SKM-1 (cell line): ENCODE results near the gene PALM2AKAP2.

Experiments
- DNase-seq: peaks from one replicate; lab custom pipeline; 2025; ENCODE audit not compliant: unreplicated experiment; lab: John Stamatoyannopoulos, UW

Gene PALM2AKAP2

DNA sequence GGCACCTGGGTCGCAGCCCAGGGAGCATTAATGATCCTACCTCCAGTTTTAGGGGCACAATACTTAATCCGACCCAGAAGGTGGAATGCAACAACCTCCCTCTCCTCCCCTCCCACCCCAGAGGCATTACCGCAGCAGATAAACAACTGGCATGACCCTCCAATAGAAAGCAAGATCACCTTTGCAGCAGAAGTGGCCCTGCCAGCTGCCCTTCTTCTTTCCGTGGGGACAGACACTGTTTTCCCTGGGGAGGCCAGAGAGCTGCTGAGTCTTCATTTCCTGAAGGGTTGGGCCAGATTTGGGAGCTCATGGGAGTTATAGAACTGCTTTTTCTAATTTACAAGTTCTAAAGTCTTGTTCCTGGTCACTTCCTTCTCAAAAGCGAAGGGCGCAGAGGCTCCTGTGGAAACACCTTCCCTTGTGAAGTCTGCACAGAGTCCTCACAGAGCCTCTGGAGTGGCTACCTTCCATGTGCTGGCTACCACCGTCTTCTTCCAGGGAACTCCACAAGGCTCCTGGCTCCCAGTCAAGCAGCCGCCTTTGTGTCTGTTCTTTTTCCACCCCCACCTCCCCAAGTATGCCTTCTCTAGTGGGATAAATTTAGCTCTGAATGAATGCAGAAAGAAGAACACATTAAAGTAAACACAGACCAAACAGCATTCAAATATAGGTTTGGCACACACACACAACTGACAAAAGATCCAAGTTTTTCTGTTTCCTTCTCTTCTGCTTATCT lies 8.0 kb upstream of the PALM2AKAP2 start:
- DNase-seq, result no peak

DNA sequence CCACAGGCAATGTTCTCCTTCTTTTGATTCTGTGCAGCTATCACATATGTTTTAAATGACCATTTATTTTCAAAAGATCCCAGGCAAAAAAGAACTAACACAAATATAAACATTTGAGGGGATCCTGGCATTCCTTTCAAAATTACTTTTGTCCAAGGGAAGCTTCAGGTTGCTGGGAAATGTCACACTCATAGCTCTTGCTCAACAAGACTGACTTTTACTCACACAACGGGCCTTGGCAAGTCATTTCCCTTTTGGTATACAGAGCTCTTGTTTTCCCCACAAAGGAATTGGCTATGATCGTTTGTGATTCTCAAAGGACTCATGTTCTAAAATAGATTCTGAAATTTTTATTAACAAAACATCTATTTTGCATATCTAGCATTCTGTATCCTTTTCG lies 4.5 kb upstream of the PALM2AKAP2 start:
- DNase-seq, result no peak

DNA sequence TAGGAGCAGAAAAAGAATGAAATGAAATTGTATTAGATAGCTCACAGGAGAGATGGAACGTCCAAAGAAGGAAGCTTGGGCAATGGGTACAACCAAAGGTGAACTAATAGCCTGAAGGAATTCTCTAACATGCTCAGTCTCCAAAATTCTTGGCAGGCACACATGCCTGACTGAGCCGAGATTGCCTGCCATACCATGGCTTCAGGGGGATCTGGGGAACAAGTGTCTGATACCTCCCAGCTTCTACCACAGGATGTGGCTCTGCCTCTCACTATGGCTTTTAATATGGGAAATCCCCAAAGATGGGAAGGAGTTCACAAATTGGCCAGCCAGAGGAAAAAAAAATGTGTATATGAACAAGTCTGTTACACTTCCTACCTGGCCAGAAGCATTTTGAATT lies 3.6 kb upstream of the PALM2AKAP2 start:
- DNase-seq, result no peak

DNA sequence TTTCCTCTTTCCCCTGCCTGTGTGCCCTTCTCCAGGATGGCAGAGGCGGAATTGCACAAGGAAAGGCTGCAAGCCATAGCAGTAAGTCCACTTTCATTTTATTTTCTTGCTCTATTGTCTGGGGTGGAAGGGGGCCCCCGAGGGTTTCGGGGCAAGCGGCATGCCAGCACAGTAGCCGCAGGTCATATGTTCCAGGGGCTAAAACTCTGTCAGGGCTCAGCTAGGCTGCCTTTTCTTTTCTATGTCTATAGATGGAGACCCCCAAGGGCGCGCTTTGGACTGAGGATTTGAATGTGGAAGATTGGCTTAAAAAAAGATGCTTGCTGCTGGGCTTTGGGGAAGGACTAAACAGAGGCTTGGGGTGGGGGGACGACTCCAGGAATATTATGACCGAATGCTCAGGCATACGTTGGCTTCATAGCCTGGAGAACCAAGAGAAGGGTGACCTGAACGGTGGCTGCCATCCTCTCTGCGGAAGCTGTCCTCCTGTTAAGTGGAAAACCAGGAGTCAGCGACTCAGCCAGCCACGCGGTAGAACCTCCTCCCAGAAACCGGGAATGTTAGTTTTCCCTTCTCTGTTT lies 545 bp downstream of the PALM2AKAP2 start:
- no peak for DNase-seq

DNA sequence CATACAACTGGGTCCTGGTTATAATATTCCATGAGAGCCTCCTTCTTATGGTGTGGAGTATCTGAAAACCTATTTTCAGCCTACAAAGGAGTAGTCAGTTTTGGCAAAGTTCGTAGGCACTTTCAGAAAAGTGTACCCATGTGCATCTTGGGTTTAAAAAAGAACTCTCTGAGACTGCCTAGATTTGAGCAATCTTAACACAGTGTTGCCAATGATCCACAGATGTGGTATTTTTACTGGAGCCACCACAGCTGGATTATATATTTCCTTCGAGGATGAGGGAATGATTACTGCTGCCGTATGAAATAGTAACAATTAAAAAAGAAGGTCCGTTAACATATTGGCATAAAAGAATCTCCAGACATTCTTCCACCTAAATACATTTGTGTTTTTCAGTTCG lies 1.1 kb downstream of the PALM2AKAP2 start:
- no peak for DNase-seq

DNA sequence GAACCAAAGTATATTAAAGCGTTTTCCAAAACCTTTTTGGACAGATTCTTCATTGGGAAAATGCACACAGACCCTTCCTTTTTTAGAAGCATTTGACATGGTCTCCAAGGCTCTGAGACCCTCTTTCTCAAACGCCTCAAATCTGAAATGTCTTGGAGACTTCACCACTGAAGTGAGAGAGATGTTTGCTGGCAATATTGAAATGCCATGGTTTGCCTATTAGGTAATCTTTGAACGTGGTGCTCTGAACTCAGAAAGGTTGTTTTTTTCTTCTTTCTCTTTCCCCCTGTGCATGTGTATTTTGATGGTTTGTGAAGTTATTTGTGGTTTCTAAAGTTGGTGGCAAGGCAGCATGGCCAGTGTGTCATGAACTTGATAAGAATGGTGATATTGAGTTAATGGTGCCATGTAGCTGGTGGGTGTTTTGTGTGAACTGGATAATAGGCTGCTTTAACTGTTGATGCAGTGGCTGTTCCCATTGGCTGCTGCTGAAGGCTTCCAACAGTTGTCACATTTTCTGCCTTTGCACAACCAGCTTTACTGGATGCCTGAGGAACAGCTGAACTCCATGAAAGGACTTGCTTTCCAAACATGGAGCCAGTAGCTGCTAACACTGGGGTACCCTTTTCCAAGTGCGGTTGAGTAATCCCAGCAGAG lies 1.7 kb downstream of the PALM2AKAP2 start:
- no peak for DNase-seq

DNA sequence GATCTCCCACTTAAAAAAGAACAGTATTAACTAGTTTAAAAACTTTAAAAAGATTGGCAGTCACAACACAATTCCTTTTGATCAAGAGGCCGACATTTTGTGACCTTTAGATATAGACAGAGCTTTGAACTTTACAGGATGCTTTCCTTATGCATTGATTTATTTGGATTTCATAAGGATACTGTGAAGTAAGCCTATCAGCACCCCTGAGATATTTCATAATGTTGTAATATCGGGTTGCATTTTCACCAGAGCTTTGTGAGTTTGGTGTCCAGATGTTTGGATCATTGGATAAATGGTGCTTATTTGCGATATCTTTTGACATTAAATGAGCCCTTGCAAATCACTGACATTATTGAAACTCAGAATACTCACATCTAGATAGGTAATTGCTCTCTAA lies 7.7 kb downstream of the PALM2AKAP2 start:
- DNase-seq, result no peak

DNA sequence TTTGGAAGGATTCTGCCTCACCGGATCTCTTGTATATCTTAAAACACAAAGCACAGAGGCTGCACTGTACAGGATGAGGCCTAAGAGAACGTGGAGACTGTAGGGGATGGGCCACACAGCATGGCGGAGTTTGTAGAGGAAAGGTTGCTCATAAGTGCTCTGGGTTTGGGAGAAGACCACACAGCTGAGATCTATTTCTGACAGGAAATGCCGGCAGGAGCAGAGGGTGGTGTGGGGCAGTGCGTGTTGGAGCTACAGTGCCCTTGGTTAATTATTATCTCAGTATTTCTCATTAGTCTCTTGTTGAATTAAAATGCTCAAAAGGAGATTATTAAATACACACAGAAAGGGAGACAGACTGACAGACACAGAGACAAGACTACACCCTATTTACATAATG lies 9.6 kb downstream of the PALM2AKAP2 start:
- DNase-seq, result no peak

DNA sequence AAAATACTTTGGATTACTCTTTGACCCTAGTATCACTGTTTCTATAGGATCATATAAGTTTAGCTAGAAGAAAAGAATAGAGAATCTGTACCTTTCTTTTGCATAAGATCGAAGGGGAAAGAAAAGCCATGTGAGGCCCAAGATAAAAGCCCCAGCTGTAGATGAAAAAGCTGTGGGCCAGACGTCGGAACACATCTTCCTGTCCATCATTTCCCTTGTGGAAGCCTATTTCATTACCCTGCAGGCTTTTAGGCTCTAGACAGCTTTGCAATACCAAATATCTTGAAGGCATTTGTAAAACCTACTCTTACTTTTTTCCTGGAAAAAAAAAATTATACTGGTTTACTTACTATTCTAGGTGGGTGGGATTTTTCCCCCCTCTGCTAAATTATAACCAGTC lies 10.0 kb downstream of the PALM2AKAP2 start:
- no peak for DNase-seq

DNA sequence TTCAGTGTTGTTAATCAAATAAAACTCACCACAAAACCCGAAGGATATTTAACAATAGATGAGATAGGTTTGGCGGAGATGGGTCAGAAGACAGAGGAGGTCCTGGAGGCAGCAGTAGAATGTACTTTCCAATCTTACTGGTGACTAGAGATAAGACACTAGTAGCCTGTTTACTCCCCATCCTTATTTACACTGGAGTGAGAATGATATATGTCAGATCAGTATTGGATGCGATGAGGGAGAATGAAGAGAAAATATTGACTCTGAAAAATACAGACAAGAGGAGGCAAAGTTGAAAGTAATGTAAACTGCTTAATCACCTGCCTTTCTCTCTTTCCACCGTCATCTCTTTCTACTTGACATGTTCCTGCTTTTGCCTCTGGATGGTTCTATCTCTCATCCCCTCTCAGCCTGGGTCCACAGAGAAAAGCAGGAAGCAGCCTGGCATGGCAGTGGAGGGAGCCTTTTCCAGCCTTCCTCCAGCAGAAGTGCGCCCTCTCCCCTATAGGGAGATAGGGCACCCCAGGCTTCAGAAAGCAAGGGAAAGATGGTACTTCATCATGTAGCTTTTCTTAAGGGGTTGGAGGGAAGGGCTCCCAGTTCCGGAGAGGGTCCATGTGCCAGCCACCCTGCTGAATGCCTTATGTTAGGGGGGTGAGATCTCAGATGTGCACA lies 11.1 kb downstream of the PALM2AKAP2 start:
- no peak for DNase-seq

DNA sequence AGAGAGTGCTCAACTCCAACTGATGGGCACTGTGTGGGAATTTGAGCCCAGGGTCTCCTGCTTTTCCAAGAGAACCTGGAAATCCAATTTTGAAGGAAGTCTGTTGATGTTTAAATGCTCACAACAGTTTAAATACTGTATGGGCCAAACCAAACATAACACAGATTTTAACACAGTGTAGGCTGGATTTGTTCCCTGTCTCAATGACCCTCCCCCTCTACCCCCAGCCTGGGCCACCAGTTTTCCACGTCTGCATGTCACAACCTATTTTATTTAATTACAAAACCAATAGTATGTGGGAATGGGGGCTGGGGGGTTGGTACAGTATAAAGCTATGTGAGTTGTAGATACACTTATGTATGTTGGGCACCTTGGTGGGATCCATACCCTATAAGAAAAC lies 11.7 kb downstream of the PALM2AKAP2 start:
- no peak for DNase-seq

DNA sequence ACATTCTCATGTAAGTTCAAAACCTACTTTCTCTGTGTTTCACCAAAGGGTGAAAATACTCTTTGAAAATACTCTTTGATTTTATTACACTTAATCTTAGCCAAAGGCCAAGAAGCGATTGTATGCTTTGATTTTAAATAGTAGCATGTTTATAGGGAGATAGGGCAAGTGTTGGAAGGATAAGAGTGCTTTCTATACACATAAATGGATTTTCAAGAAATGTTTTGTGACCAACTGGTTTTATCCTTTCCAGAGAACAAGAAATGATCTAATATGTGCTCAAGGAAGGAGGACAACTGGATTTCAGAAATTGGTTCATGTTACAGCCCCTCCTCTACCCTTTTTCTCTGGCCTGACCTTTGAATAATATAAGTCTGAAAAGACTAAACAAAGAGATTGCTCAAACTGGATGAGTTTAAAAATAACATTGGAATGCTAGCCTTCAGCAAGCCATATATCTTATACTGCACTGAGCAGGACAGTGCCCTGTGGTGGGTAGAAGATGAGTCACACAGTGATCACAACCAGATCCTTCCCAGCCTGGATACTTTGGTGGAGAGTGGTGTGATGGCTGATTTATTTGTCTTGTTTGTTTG lies 13.1 kb downstream of the PALM2AKAP2 start:
- DNase-seq, result no peak

DNA sequence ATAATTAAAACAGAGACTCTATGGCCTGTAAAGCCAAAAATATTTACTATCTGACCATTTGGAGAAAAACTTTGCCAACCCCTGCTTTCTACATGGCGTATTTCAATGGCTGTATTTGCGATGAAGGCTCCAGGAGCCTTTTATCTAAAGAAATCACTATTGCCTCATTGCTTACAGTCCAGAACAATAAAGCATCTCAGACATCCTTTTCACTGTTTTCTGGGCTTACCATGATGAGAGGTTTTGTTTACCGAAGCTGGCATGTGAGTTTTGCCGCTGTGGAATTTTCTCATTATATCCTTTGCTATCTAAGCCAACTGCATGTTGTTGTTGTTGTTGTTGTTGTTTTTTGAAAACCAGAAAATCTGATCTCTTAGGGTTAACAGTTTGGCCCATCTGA lies 13.9 kb downstream of the PALM2AKAP2 start:
- no peak for DNase-seq

DNA sequence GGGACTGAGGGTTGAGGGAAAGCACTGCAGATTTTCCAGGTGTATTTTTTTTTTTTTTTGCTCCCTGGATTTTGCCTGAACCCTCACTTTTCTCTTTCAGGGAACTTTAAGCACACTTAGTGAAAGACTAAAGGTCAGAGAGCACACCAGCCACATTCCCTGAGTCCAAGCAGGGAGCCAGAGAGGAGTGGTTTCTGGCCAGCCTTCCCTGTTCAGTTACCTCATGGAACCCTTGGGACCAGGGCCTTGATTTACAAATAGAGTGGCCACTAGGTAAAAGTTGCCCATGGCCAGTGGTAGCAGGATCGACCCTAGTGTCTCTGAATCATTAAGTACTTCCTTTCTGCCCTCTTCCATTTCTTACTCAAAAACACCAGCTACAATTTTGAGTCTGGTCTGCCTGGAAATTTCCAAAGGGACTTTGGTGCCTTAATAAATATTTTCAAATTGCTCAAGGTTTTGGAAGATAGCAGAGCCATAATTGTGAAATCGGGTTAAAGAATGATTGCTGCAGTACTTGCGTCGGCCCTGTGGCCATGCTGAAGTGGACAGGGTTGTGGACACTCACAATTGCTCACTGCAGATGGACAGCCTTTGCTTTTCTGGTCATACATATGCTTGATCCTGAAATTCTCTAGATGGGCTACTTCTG lies 14.5 kb downstream of the PALM2AKAP2 start:
- DNase-seq, result no peak

DNA sequence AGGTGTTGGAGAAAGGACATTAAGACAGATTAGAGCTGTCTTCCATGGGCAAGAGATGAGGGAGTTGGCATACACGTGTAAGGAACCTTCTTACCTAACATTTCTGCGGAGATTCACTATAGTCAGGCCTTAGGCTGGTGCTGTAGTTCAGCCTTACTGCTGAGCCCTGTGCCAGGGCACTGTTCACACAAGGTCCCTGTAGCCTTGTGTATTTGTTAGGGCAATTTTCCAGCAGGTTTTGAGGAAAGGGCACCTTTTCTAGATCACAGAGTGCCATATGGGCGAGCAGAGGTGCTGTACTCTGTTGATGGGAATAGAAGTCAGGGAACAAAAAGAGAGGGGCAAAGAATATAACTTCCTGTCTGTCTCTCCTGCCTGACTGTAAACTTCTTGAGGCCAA lies 15.6 kb downstream of the PALM2AKAP2 start:
- no peak for DNase-seq

DNA sequence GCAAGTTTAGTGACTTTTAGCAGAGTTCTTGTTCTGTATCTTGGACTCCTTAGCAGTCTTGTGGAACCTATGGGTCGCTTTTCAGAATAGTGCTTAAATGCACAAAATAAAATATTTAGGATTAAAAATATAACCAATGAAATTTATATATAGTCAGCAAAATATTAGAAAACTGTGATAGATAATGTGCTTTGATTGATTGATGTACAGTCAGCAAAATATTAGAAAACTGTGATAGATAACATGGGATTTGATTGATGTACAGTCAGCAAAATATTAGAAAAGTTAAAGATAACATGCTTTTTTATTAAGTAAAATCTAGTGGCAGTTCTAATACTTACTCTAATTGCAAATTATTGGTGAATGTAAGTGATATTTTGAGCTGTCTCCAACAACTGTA lies 16.1 kb downstream of the PALM2AKAP2 start:
- DNase-seq, result no peak

DNA sequence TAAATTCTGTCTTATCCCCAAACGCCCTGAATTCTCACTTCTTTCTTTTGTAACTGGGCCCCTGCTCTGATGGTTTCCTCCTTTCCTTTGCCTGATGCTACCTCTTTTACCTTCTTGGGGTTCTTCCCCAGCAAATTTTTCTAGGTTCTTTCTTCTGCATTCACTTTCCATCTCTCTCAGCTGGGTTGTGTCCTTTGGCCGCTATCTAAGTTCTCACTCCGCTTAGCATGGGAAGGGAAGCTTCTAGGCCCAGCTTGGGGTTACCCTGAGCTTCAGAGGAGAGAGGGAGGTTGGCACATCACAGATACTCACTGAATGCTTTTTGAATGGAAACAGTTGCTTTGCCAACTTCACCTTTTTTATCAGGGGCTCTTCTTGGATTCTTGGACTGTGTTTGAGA lies 17.0 kb downstream of the PALM2AKAP2 start:
- no peak for DNase-seq

DNA sequence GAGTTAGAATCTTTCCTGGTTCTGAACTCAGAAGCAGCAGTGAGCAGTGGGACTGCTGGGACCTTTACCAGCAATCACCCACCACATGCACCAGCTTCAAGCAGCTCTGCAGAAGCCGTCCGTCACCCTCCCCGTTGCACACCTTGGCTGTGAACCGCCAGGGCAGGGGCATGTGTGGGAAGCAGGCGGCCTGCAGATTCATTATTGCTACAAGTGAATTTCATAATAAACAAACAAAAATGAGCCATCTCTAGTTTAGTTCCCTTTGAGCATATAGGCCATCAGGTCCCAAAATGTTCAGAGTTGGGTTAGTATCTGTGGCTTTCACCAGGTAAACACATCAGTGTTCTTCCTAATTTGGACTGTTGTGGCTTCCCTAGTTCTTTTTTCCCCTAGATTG lies 17.5 kb downstream of the PALM2AKAP2 start:
- no peak for DNase-seq

DNA sequence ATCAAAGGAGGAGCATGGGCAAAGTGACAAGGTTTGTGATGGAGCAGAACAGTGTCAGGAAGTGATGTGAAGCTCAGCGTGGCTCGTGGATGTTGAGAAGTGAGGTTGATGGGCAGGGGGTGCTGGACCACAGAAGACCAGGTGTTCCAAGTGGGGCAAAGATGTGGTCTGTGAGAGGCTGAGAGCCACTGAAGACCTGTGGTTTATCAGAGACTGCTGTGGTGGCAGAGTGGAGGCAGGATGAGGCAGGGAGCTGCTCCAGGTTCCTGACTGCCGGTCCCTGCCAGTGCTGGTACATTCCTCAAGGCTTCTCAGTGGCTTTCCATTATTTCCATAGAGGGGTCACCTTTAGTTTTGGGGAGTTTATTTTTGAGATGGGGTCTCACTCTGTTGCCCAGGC lies 19.1 kb downstream of the PALM2AKAP2 start:
- DNase-seq, result no peak

DNA sequence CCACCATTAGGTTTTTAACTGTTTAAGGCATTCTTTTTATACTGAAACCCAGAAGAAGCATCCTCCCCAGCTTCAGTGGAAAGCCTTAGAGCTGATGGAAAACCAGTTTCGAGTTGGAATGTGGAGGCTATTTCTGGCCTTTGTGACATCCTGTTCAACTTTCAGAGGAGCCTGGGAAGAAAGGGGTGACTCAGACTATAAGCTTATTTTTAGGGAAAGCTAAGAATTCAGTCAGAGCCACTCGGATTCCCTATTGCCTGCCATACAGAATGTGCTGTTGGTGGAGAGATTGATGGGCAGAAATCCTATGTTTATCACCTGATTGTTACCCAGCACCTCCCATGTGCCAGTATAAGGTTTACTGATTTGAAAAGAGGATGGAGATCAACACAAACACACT lies 19.8 kb downstream of the PALM2AKAP2 start:
- no peak for DNase-seq

DNA sequence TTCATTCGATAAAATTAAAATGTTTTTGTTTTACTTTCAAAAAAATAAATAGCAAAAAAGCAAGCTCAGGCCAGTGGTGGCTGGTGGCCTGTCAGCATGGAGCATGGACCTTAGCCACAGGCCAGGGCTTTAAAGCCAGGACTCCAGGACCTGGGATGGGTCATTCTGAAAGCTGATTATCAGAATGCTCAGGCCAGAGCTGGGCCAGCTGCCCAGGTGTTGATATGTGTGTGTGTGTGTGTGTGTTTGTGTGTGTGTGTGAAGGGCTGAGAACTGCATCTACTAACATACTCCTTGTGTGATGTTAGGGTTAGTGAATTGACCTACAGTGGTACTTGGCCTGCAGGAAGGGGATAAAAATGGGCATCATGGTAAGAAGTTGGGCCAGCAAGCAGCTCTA lies 21.5 kb downstream of the PALM2AKAP2 start:
- no peak for DNase-seq
